Upper lobe of left lung (tissue), 4 donors: Measurements from ENCODE around the gene SELENOS.

Experiments used
- EP300 ChIP-seq, 4 donors: sonication (generic); formaldehyde crosslinking; IDR thresholded peaks; one replicate each; pipeline ENCODE4 v1.5.1; 2017; ENCODE audit warnings: antibody characterized with exemption in 4 of 4, control low read depth in 2 of 4
- POLR2A ChIP-seq, 4 donors: fragments of 450-650 bp; IDR thresholded peaks; one replicate each; pipeline ENCODE4 v1.5.1; 2016 to 2017; ENCODE audit warnings: antibody characterized with exemption in 4 of 4, mild to moderate bottlenecking in 2 of 4
- POLR2AphosphoS5 ChIP-seq, 2 donors: sonication (generic); formaldehyde crosslinking; IDR thresholded peaks; one replicate each; pipeline ENCODE4 v1.5.1; 2017; ENCODE audit warnings: antibody characterized with exemption in 2 of 2
- TF ChIP-seq, protein P1 (sequence below), 6 experiments: fragments of 450-650 bp in 4 of 6; fragments of 200-600 bp in 2 of 6; sonication (generic) in 2 of 6; IDR thresholded peaks; one replicate each; pipeline ENCODE4 v1.5.1; 2016 to 2019; ENCODE audit warnings: antibody characterized with exemption in 6 of 6

DNA sequence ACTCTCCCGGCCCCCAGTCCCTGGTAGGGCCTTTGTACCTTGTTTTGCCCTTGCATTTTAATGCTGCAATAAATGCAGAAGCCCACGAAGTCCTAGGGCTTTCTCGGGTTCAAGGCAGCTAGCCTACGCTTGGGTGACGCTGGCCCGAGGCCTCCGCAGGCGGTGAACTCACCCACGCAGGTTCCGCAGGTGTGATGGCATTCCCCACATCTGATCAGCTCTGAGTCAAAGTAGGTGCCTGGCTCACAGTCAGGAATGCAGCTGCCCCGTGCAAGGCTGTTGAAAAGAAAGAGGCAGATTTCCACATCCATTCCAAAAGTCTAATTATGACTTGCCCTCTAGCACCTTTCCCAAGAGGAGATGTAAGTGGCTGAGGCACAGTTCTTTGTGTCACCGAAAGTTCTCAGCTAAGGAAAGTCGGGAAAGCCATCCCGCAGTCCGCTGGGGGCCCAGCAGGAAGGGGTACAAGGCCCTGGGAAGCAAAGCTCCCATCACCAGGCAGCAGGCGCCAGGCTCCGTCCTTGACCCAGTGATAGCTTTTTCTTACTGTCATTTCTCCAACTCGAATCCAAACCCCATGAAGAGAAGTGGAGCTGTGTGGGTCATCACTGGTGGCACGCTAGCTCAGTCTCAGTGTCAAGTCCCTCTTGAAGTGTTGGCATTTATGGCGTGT, 41.0 kb upstream of the SELENOS start:
- TF ChIP-seq POLR2A (IDR thresholded peaks at IDR 0.05), result no peak
- TF ChIP-seq, protein P1, sequence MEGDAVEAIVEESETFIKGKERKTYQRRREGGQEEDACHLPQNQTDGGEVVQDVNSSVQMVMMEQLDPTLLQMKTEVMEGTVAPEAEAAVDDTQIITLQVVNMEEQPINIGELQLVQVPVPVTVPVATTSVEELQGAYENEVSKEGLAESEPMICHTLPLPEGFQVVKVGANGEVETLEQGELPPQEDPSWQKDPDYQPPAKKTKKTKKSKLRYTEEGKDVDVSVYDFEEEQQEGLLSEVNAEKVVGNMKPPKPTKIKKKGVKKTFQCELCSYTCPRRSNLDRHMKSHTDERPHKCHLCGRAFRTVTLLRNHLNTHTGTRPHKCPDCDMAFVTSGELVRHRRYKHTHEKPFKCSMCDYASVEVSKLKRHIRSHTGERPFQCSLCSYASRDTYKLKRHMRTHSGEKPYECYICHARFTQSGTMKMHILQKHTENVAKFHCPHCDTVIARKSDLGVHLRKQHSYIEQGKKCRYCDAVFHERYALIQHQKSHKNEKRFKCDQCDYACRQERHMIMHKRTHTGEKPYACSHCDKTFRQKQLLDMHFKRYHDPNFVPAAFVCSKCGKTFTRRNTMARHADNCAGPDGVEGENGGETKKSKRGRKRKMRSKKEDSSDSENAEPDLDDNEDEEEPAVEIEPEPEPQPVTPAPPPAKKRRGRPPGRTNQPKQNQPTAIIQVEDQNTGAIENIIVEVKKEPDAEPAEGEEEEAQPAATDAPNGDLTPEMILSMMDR (IDR thresholded peaks at IDR 0.05), result no peak
- no peak for TF ChIP-seq EP300 (IDR thresholded peaks at IDR 0.05)
- TF ChIP-seq POLR2AphosphoS5 (IDR thresholded peaks at IDR 0.05), result no peak
